GM18861 (cell line): ENCODE measurements around the gene FER1L5.

Source experiments
- ATAC-seq: cut with Tn5 transposase; IDR thresholded peaks from one replicate; pipeline ENCODE4 v1.9.1; 2021; ENCODE audit not compliant: unreplicated experiment

The FER1L5 gene

DNA sequence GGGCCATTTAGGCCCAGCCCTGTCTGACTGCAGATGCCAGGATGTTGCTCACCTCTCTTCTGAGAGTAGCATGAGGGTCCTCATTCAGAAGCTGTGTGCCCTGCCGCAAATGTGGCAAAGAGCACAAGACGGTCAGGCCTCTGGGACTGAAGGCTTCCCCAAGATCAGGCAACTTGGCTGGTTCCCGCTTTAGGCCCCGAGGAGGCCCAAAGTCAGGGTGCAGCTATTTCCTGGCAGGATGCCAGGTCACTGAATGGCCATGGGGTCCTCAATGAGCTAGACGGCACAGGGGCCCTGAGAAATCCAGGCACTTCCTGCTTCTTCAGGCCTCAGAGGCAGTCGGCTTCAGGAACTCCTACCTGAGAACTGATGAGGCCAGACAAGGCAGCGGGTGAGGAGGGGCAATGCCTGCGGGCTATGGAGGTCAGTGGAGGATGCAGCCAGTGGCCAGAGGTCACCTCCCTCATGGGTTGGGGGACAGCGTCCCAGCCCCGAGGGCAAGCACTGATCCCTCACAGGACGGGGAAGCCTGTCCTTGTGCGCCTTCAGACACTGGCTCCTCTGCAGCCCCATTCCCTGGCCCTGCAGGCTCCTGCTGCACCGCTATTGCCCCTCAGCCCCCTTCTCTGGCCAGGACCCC, 52.4 kb downstream of the FER1L5 start:
- ATAC-seq = no peak

DNA sequence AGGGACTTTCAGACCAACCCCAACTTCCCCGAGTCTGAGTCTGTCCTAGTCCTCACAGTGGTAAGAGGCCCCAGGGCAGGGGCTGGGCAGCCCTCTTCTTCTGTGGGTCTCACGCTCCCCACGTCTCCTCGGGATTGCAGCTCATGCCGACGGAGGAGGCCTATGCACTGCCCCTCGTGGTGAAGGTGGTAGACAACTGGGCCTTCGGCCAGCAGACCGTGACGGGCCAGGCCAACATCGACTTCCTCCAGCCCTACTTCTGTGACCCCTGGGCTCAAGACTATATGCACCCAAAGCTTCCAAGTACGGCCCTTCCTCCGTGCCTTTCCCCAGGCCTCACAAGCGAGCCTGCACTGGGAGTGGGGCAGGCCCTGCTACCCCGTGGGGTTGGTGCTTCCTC, 53.0 kb downstream of the FER1L5 start:
- no peak for ATAC-seq

GRCh38 chr2:96697476-96697875, 54.9 kb downstream of the FER1L5 start:
- no peak for ATAC-seq

GRCh38 chr2:96698221-96698861, 55.8 kb downstream of the FER1L5 start:
- no peak for ATAC-seq

DNA sequence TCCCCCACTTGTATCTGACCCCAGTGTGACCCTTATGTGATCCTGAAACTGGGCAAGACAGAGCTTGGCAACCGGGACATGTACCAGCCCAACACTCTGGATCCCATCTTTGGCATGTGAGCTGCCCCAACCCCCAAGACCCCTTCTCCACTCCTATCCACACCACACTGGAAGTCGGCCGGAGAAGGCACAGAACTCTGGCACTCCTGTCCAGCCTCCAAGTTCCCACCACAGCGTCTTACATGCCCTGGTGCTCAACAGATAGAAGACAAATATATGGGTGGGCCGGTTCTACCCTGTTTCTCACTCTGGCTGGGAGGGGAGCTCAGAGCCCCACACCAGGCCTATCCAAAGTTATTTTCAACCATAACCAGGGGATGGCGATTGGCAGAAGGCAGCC, 56.5 kb downstream of the FER1L5 start:
- ATAC-seq = no peak

- ATAC-seq = no peak
Measured at GRCh38 chr2:96699621-96700020, 57.1 kb downstream of the FER1L5 start.

- ATAC-seq = no peak
Measured at GRCh38 chr2:96700086-96700485, 57.5 kb downstream of the FER1L5 start.

DNA sequence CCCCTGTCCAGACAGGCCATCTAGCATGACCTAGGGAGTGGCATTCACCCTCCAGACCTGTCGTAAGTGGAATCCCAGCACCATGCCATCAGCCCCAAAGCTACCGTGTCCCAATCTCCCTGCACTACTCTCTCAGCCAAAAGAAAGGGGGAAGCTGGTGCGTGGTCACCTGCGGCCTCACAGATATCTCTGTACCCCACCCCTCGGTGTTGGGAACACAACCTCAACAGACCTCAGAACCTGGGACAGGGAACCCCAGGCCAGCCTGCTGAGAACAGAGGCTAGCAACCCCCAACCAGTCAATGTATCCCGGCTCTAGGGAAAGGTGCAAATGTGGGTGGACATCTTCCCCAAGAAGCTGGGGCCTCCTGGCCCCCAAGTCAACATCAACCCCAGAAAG, 59.1 kb downstream of the FER1L5 start:
- no peak for ATAC-seq

- no peak for ATAC-seq
Measured at GRCh38 chr2:96702098-96702785, 59.7 kb downstream of the FER1L5 start.

GRCh38 chr2:96703021-96703751, 60.6 kb downstream of the FER1L5 start:
- no peak for ATAC-seq

- ATAC-seq = no peak
Measured at GRCh38 chr2:96710985-96711384, 68.4 kb downstream of the FER1L5 start.

DNA sequence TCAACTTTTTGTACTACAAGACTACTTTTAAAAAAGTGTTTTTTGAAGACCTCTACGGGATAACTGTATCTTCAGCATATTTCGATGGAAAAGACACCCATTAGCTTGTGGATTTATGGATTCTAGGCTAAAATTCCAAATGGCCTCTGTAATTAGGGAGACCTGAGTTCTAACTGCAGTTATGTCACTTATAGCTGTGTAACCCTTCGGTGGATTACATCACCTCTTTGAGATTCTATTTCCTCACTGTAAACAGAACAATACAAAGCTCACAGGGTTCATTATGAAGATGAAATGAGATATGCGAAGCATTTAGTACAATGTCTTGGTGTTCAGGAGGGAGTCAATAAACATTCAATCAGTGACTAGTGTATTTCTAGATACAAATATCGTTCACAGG, 73.1 kb downstream of the FER1L5 start:
- no peak for ATAC-seq

DNA sequence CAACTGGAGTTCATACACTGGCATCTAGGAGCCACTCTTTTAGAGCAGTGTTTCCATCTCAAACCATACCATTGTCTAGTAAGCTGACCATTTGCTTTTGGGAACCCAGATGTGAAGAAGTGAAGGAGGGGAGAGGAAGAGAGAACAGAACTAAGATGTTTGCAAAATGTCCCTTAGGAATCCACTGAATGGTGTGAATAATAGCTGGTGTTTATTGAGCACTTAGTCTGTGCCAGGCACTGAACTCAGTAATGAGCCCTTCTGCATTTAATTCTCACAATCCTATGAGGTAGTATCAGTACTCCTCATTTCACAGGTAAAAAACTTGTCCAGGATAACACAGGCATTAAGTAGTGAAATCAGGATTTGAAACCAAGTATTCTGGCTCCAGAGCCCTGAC, 73.8 kb downstream of the FER1L5 start:
- no peak for ATAC-seq

DNA sequence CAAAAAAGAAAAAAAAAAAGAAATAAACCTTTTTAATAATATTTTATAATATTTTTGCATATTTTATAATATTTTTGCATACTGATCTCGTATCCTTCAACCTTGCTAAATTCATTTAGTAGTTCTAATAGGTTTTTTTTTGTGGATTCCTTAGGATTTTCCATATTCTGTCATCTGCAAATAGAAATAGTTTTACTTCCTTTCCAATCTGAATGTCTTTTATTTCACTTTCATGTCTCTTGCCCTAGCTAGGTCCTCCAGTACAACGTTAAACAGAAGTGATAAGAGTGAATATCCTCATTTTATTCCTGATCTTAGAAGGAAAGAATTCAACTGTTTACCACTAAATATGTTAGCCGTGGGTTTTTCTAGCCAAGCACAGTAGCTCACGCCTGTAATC, 83.6 kb downstream of the FER1L5 start:
- ATAC-seq = no peak

DNA sequence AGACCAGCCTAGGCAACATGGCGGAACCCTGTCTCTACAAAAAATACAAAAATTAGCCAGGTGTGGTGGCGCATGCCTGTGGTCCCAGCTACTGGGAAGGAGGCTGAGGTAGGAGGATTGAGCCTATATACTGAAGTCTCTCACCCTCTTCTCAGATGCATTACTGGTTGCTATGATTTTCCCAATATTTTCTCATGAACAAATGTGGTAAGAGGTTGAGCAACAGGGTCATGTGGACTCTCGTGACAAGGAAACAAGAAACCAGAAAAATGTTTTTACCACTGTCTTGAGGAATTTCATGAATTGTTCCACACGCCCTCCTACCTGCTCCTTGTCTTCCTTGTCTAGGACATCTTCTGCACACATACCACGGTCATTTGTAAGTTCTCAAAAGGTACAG, 84.9 kb downstream of the FER1L5 start:
- ATAC-seq = no peak

DNA sequence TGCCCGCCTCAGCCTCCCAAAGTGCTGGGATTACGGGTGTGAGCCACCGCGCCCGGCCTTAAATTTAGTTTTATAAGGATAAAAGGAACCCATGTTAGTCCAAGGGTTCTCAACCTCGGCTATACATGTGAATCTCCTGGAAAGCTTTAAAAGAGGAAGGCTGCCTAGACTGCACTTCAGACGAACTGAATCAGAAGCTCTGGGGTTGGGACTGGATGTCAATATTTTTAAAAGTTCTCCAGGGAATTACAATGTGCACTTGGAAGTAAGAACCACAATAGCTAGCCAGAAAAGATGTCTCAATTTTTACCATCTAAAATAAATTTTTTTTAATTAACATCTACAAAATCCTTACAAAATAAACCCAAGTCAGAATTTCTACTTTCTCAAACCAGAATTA, 87.2 kb downstream of the FER1L5 start:
- no peak for ATAC-seq

DNA sequence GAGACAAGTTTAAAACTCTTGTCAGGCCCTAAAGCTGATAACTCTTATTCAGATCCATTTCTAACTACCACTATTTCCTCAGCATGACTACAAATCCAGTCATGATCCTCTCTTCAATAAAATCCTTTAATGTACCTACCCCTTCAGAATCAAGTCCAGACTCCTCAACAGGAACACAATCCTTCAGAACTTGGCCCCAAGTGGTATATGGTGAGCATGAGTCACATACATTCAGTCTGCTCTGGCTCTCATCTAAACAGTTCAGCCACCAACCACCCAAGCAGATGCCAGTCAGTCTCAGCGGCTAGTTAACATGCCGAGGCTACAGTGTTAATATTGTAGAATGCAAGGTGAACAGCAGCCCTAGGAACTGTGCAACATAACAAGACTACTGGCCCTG, 87.6 kb downstream of the FER1L5 start:
- no peak for ATAC-seq

GRCh38 chr2:96733931-96734330, 91.4 kb downstream of the FER1L5 start:
- ATAC-seq = no peak

DNA sequence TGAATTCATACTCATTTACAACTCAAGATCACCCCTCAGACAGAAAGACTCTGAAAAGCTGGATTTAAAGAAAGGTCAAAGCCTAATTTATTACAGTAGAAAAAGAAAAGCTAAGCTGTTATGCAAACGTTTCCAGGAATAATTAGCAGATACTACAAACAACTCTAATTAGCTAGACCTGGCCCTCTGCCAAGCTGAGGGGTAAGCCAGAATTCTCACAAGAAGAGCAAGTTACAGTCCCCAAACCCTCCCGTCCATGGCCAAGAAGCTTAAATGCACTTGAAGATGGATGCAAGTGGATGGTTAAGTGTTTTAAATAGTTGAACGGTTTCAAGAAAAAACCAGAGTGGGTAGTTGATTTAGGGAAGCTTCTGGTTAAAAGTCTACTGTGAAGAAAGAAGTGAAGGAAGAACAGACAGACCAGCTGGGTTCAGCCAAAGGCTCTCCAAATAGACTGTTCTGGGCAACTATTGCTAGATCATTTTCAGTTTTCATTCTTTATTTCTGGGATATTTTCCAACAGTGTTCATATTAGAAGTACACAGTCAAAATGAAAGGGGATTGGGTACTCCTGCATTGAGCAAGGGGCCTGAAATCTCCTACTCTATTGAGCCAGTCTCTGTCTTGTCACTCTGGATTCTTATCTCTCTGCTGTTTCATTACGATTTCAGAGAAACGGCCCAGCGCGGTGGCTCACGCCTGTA, 92.5 kb downstream of the FER1L5 start:
- ATAC-seq = no peak

DNA sequence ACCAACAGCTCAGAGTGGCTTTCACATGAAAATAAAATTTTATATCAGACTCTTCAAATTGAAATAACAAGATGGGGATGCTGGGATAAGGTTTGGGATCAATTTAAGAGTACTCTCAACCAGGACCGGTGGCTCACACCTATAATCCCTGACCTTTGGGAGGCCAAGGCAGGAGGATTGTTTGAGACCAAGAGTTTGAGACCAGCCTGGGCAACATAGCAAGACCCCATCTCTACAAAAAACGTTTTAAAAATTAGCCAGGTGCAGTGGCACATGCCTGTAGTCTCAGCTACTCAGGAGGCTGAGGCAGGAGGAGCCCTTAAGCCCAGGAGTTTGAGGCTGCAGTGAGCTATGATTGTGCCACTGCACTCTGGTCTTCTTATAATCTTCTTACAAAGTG, 94.7 kb downstream of the FER1L5 start:
- ATAC-seq = no peak

GRCh38 chr2:96737831-96738230, 95.3 kb downstream of the FER1L5 start:
- no peak for ATAC-seq
